OCI-LY3 (cell line): ENCODE measurements around the gene PHACTR3.

Experiments
- H2AFZ ChIP-seq: fragments of 200-600, 300-600 bp; shearing (Covaris generic); 2 replicates; pipeline ENCODE4 v1.6.0; 2014; ENCODE audit warnings: antibody characterized with exemption, low read depth, low read length
- H3K27ac ChIP-seq: fragments of 200-600, 300-600 bp; sonication (generic); 2 replicates; pipeline ENCODE4 v1.5.1; 2014; ENCODE audit warnings: mild to moderate bottlenecking, low read length, moderate library complexity, mixed read lengths
- H3K27me3 ChIP-seq: fragments of 200-600, 300-600 bp; sonication (generic); 2 replicates; pipeline ENCODE4 v1.6.1; 2014; ENCODE audit warnings: low read depth, low read length, mixed read lengths
- H3K36me3 ChIP-seq: fragments of 200-600, 300-600 bp; sonication (generic); replicated peaks from 2 replicates; pipeline ENCODE3; 2014; ENCODE audit warnings: low read depth, low read length, mixed read lengths
- H3K4me1 ChIP-seq: fragments of 300-600, 200-600 bp; sonication (generic); 2 replicates; pipeline ENCODE4 v1.6.1; 2014; ENCODE audit warnings: low read length, mixed read lengths
- H3K4me2 ChIP-seq: fragments of 200-600, 300-600 bp; sonication (generic); 2 replicates; pipeline ENCODE4 v1.6.1; 2014; ENCODE audit warnings: low read length, mixed read lengths
- H3K4me3 ChIP-seq: fragments of 300-600, 200-600 bp; sonication (generic); 2 replicates; pipeline ENCODE4 v1.5.1; 2014; ENCODE audit warnings: antibody characterized with exemption, mild to moderate bottlenecking, low read length, moderate library complexity
- H3K79me2 ChIP-seq: fragments of 300-600, 200-600 bp; shearing (Covaris generic); 2 replicates; pipeline ENCODE4 v1.6.1; 2014; ENCODE audit warnings: mild to moderate bottlenecking, low read length, mixed read lengths
- H3K9ac ChIP-seq: fragments of 300-600, 200-600 bp; shearing (Covaris generic); 2 replicates; pipeline ENCODE4 v1.6.0; 2014; ENCODE audit warnings: mild to moderate bottlenecking, low read length, moderate library complexity
- H3K9me3 ChIP-seq: fragments of 200-600, 300-600 bp; shearing (Covaris generic); 2 replicates; pipeline ENCODE4 v1.6.1; 2014; ENCODE audit warnings: low read length, mixed read lengths; ENCODE audit not compliant: insufficient read depth
- H4K20me1 ChIP-seq: fragments of 200-600, 300-600 bp; sonication (generic); 2 replicates; pipeline ENCODE4 v1.6.1; 2016; ENCODE audit warnings: low read length, mixed read lengths; ENCODE audit not compliant: insufficient read depth
- CTCF ChIP-seq: fragments of 200-600, 300-600 bp; sonication (generic); IDR thresholded peaks from 2 replicates; pipeline ENCODE4 v1.5.1; 2014; ENCODE audit warnings: antibody characterized with exemption, low read length, low read depth
- EZH2phosphoT487 ChIP-seq: fragments of 200-600 bp; shearing (Covaris generic); IDR thresholded peaks from 2 replicates; pipeline ENCODE4 v1.6.1; 2018; ENCODE audit warnings: antibody characterized with exemption, mixed run types, low read depth

Gene PHACTR3

GRCh38 chr20:59645761-59646171 is 41.4 kb downstream of the PHACTR3 start:
- no peaks in the 10 kb centered on the region for H3K9me3 ChIP-seq
- no peak overlapping the region for H2AFZ ChIP-seq
- H3K36me3 ChIP-seq, result no peaks in the 10 kb centered on the region
- H3K4me3 ChIP-seq, result no peak overlapping the region
- no peaks in the 10 kb centered on the region for H3K79me2 ChIP-seq
- TF ChIP-seq EZH2phosphoT487 (no peak), CTCF (no peak)
- H3K4me2 ChIP-seq, result no peak overlapping the region
- no peak overlapping the region for H3K27ac ChIP-seq
- no peaks in the 10 kb centered on the region; the same call in 1 of the 2 replicates for H3K27me3 ChIP-seq
- no peaks in the 10 kb centered on the region for H4K20me1 ChIP-seq
- no peak overlapping the region for H3K9ac ChIP-seq
- no peaks in the 10 kb centered on the region for H3K4me1 ChIP-seq

GRCh38 chr20:59646487-59646886 is 42.1 kb downstream of the PHACTR3 start:
- H3K4me2 ChIP-seq, result no peak overlapping the region
- H3K9ac ChIP-seq, result no peak overlapping the region
- no peaks in the 10 kb centered on the region for H3K9me3 ChIP-seq
- no peak overlapping the region for H2AFZ ChIP-seq
- H3K79me2 ChIP-seq, result no peaks in the 10 kb centered on the region
- no peak overlapping the region for H3K4me3 ChIP-seq
- no peak overlapping the region for H3K27ac ChIP-seq
- H3K4me1 ChIP-seq, result no peaks in the 10 kb centered on the region
- TF ChIP-seq EZH2phosphoT487 (no peak), CTCF (no peak)
- H3K27me3 ChIP-seq, result no peaks in the 10 kb centered on the region; the same call in 1 of the 2 replicates
- no peaks in the 10 kb centered on the region for H3K36me3 ChIP-seq
- no peaks in the 10 kb centered on the region for H4K20me1 ChIP-seq

GRCh38 chr20:59647271-59647670 is 42.9 kb downstream of the PHACTR3 start:
- Histone ChIP-seq H3K9me3 (no peaks in the 10 kb centered on the region), H3K27ac (no peak overlapping the region), H3K4me1 (no peaks in the 10 kb centered on the region), H2AFZ (no peak overlapping the region), H3K79me2 (no peaks in the 10 kb centered on the region), H3K4me3 (no peak overlapping the region), H3K4me2 (no peak overlapping the region), H3K27me3 (peaks cover 4% of the 10 kb centered on the region; the same call in 1 of the 2 replicates), H3K9ac (no peak overlapping the region), H4K20me1 (no peaks in the 10 kb centered on the region), H3K36me3 (no peaks in the 10 kb centered on the region)
- TF ChIP-seq CTCF, result no peak
- no peak for TF ChIP-seq EZH2phosphoT487

GRCh38 chr20:59648466-59649070 is 44.2 kb downstream of the PHACTR3 start:
- H4K20me1 ChIP-seq, result no peaks in the 10 kb centered on the region
- no peak overlapping the region for H3K27ac ChIP-seq
- H3K9me3 ChIP-seq, result no peaks in the 10 kb centered on the region
- no peak overlapping the region for H3K4me3 ChIP-seq
- H3K4me1 ChIP-seq, result no peaks in the 10 kb centered on the region
- H3K9ac ChIP-seq, result no peak overlapping the region
- H3K27me3 ChIP-seq, result peaks cover 4% of the 10 kb centered on the region; the same call in 1 of the 2 replicates
- H2AFZ ChIP-seq, result no peak overlapping the region
- no peak for TF ChIP-seq EZH2phosphoT487
- no peak overlapping the region for H3K4me2 ChIP-seq
- H3K79me2 ChIP-seq, result no peaks in the 10 kb centered on the region
- H3K36me3 ChIP-seq, result no peaks in the 10 kb centered on the region
